GM12878 (cell line): ENCODE results near the gene USP2.

ENCODE experiments used
- CEBPB ChIP-seq, 2 experiments: fragments of 150-350 bp in 1 of 2; IDR thresholded peaks; 2 replicates each; pipeline ENCODE4 v1.6.1; 2012 to 2014; ENCODE audit warnings: low read depth in 2 of 2, low read length in 2 of 2, borderline replicate concordance in 1 of 2, inconsistent platforms in 1 of 2
- EZH2 ChIP-seq: IDR thresholded peaks from 2 replicates; pipeline ENCODE4 v1.6.1; 2012; ENCODE audit warnings: low read depth, mild to moderate bottlenecking, control low read depth, inconsistent platforms, low read length, borderline replicate concordance; ENCODE audit not compliant: control insufficient read depth
- IKZF1 ChIP-seq: fragments of 450-650 bp; conservative IDR thresholded peaks from 2 replicates; pipeline ENCODE4 v1.6.1; 2017; ENCODE audit warnings: antibody characterized with exemption, mild to moderate bottlenecking
- MXI1 ChIP-seq: fragments of 150-350 bp; IDR thresholded peaks from 2 replicates; pipeline ENCODE4 v1.6.1; 2011; ENCODE audit warnings: low read depth, mild to moderate bottlenecking, inconsistent platforms, low read length, improper control_type of control experiment
- POLR2A ChIP-seq: IDR thresholded peaks from 2 replicates; pipeline ENCODE4 v1.6.1; 2011; ENCODE audit warnings: low read depth, mild to moderate bottlenecking, low read length
- POLR2AphosphoS5 ChIP-seq: IDR thresholded peaks from 2 replicates; pipeline ENCODE4 v1.6.1; 2011; ENCODE audit warnings: mild to moderate bottlenecking, low read length, inconsistent platforms
- RCOR1 ChIP-seq: conservative IDR thresholded peaks from 2 replicates; pipeline ENCODE4 v1.6.1; 2012; ENCODE audit warnings: low read depth, low read length, improper control_type of control experiment
- RELA ChIP-seq: fragments of 450-650 bp; IDR thresholded peaks from 2 replicates; pipeline ENCODE4 v1.8.0; 2014; ENCODE audit warnings: borderline replicate concordance; ENCODE audit not compliant: partially characterized antibody
- SP1 ChIP-seq: IDR thresholded peaks from one replicate; pipeline ENCODE4 v1.6.1; 2011; ENCODE audit warnings: low read depth, low read length
- SREBF2 ChIP-seq: IDR thresholded peaks from 2 replicates; pipeline ENCODE4 v1.6.1; 2012; ENCODE audit warnings: mild to moderate bottlenecking, low read length
- TF ChIP-seq, protein P1 (sequence below): IDR thresholded peaks from 2 replicates; pipeline ENCODE4 v1.6.1; 2012; ENCODE audit warnings: mild to moderate bottlenecking, low read depth, low read length
- TF ChIP-seq, protein P2 (sequence below), 3 experiments: IDR thresholded peaks in 2 of 3; conservative IDR thresholded peaks in 1 of 3; 2 replicates each; pipeline ENCODE4 v1.5.1; 2011; ENCODE audit warnings: low read depth in 3 of 3, low read length in 3 of 3, mild to moderate bottlenecking in 3 of 3, control low read depth in 2 of 3, moderate library complexity in 2 of 3, inconsistent platforms in 1 of 3, mixed read lengths in 1 of 3; ENCODE audit not compliant: control insufficient read depth in 2 of 3, insufficient read depth in 1 of 3; ENCODE audit errors: extremely low read depth in 1 of 3
- TF ChIP-seq, protein P3 (sequence below): IDR thresholded peaks from 2 replicates; pipeline ENCODE4 v1.6.1; 2011; ENCODE audit warnings: low read depth, mild to moderate bottlenecking, low read length, moderate library complexity, borderline replicate concordance; ENCODE audit errors: extremely low read depth

DNA sequence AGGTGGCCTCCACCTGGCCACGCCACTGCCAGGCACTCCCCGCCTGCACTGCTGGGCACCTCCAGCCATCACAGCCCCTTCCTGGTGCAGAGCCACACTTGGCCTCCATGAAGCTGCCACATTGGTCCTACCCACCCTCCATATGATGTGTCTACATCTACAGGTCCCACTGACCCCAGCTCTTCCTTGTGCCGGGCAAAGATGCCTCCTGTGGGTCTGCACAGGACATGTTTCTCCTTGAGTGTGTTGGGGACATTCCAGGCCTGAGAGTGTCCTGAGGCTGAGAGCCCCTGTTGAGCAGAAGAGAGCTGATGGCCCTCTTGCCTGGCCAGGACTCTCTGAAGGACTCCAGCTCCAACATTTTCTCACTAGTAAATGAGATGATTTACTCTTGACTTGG is 34.0 kb upstream of the USP2 start:
- TF ChIP-seq, protein P1, sequence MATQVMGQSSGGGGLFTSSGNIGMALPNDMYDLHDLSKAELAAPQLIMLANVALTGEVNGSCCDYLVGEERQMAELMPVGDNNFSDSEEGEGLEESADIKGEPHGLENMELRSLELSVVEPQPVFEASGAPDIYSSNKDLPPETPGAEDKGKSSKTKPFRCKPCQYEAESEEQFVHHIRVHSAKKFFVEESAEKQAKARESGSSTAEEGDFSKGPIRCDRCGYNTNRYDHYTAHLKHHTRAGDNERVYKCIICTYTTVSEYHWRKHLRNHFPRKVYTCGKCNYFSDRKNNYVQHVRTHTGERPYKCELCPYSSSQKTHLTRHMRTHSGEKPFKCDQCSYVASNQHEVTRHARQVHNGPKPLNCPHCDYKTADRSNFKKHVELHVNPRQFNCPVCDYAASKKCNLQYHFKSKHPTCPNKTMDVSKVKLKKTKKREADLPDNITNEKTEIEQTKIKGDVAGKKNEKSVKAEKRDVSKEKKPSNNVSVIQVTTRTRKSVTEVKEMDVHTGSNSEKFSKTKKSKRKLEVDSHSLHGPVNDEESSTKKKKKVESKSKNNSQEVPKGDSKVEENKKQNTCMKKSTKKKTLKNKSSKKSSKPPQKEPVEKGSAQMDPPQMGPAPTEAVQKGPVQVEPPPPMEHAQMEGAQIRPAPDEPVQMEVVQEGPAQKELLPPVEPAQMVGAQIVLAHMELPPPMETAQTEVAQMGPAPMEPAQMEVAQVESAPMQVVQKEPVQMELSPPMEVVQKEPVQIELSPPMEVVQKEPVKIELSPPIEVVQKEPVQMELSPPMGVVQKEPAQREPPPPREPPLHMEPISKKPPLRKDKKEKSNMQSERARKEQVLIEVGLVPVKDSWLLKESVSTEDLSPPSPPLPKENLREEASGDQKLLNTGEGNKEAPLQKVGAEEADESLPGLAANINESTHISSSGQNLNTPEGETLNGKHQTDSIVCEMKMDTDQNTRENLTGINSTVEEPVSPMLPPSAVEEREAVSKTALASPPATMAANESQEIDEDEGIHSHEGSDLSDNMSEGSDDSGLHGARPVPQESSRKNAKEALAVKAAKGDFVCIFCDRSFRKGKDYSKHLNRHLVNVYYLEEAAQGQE, result no peak
- TF ChIP-seq EZH2 (no peak), MXI1 (no peak), IKZF1 (no peak), POLR2AphosphoS5 (no peak), RELA (no peak), CEBPB (IDR thresholded peaks at IDR 0.05; ENCODE audit: borderline replicate concordance in 1 of 2, low read depth in 2 of 2, low read length in 2 of 2) (no peak), SP1 (no peak), POLR2A (no peak), SREBF2 (no peak), RCOR1 (no peak)
- TF ChIP-seq, protein P2, sequence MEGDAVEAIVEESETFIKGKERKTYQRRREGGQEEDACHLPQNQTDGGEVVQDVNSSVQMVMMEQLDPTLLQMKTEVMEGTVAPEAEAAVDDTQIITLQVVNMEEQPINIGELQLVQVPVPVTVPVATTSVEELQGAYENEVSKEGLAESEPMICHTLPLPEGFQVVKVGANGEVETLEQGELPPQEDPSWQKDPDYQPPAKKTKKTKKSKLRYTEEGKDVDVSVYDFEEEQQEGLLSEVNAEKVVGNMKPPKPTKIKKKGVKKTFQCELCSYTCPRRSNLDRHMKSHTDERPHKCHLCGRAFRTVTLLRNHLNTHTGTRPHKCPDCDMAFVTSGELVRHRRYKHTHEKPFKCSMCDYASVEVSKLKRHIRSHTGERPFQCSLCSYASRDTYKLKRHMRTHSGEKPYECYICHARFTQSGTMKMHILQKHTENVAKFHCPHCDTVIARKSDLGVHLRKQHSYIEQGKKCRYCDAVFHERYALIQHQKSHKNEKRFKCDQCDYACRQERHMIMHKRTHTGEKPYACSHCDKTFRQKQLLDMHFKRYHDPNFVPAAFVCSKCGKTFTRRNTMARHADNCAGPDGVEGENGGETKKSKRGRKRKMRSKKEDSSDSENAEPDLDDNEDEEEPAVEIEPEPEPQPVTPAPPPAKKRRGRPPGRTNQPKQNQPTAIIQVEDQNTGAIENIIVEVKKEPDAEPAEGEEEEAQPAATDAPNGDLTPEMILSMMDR (IDR thresholded peaks at IDR 0.05 in 2 of 3, conservative IDR thresholded peaks at IDR 0.05 in 1 of 3; ENCODE audit: control insufficient read depth in 2 of 3, extremely low read depth in 1 of 3, insufficient read depth in 1 of 3, low read depth in 3 of 3, low read length in 3 of 3), result no peak
- TF ChIP-seq, protein P3, sequence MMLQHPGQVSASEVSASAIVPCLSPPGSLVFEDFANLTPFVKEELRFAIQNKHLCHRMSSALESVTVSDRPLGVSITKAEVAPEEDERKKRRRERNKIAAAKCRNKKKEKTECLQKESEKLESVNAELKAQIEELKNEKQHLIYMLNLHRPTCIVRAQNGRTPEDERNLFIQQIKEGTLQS, result no peak
